ENCODE results near the gene CCDC86. TPM values are rescaled to one million over a fixed set of nuclear protein-coding genes. Genes with fewer than 3 reads are reported as not detected.

The CCDC86 gene
- total RNA-seq, 2 experiments from 2014 or later = 94.4 to 96.3 TPM

- no peaks in the 10 kb centered on the region for H3K27me3 Mint-ChIP-seq
- peaks cover 9% of the 10 kb centered on the region for H3K36me3 Mint-ChIP-seq
- DNase-seq = no peak
- no peak overlapping the region for H3K27ac Mint-ChIP-seq
- no peak overlapping the region for H3K4me3 Mint-ChIP-seq
- no peaks in the 10 kb centered on the region for H3K9me3 Mint-ChIP-seq
- no peaks in the 10 kb centered on the region for H3K4me1 Mint-ChIP-seq
These were observed 36.6 kb downstream of the CCDC86 start for GRCh38 chr11:60878245-60879101.

- no peaks in the 10 kb centered on the region for H3K9me3 Mint-ChIP-seq
- H3K4me1 Mint-ChIP-seq = no peaks in the 10 kb centered on the region
- H3K4me3 Mint-ChIP-seq = no peak overlapping the region
- no peak overlapping the region for H3K27ac Mint-ChIP-seq
- DNase-seq = no peak
- H3K36me3 Mint-ChIP-seq = peaks cover 13% of the 10 kb centered on the region
- no peaks in the 10 kb centered on the region for H3K27me3 Mint-ChIP-seq
These were observed 37.2 kb downstream of the CCDC86 start for GRCh38 chr11:60879104-60879503.

DNA sequence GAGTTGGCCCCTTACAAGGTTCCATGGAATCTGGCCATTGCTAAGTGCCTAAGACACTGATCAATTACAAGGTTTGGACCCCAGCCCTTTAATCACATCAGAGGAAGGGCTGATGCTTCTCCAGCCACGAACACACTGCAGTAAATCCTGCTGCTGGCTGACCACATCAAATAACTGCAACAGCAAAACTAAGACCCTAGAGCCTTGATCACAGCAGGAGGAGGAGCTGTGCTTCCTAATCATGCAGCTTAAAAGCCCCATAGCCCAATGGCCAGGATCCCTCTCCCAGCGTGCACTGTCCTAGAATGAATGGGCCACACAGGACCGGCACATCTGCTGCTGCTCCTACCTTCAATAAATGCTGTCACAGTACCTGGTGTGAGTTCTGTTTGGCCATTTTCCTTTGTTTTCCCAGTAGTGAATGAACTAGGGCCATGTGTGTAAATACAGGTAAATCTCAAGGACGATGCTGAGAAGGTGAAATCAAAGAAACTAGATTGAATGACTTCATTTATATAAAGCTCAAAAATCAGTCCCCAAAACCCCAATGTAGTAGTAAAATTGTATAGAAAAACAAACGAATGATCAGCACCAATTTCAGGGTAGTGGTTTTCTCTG is 38.2 kb downstream of the CCDC86 start:
- Mint-ChIP-seq H3K27me3 (no peaks in the 10 kb centered on the region), H3K4me1 (no peaks in the 10 kb centered on the region), H3K9me3 (no peaks in the 10 kb centered on the region), H3K36me3 (peaks cover 16% of the 10 kb centered on the region), H3K27ac (peak overlapping the region; percentile 5), H3K4me3 (no peak overlapping the region)
- DNase-seq = no peak

DNA sequence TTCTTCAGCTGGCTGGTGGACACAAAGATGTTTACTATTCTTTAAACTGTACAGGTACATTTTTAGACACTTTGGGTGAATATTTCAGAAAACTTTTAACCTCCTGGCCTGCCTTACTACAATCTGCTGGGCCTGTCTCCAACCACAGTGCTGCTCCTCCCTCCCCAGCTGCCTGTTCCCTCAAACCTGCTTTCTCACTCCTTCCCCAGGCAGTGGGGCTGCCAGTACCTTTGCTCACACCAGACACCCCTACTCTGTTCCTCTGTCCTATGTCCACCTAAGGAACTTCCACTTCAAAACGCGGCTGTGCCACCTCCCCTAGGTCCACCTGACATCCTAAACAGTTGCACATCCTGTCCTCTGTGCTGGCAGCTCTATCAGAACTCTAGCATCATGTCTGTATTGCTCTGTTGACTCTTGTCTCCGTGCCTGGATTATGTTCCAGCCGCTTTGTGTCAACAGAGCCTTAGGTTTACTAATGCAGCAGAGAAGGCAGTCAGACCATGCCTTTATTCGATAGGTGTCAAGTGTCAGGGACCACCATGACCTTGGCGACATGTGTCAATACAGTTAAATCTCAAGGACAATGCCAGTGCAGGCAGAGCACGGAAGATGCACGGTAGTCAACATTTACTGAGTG is 38.9 kb downstream of the CCDC86 start:
- H3K27me3 Mint-ChIP-seq = no peaks in the 10 kb centered on the region
- H3K4me3 Mint-ChIP-seq = no peak overlapping the region
- peaks cover 18% of the 10 kb centered on the region for H3K36me3 Mint-ChIP-seq
- no peak for DNase-seq
- no peaks in the 10 kb centered on the region for H3K9me3 Mint-ChIP-seq
- H3K27ac Mint-ChIP-seq = no peak overlapping the region
- no peaks in the 10 kb centered on the region for H3K4me1 Mint-ChIP-seq

DNA sequence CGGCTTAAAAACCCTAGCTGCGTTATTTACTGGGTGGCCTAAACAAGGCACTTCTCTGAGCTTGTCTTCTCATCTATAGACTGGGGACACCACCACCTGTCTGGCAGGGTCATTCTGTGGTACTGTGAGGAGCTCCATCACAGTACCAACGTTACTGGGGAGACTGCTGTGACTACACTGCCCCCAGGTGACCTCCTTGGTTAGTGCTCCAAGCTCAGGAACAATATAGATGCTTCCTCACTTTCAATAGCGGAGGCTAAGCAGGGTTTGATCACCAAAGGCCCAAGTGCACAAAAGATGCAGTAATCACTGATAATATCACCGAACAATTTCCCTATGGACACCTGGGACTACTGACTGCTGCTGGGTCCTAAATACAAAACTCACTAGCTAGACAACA is 45.6 kb downstream of the CCDC86 start:
- Mint-ChIP-seq H3K9me3 (no peaks in the 10 kb centered on the region), H3K4me1 (peaks cover 3% of the 10 kb centered on the region), H3K27me3 (no peaks in the 10 kb centered on the region), H3K27ac (no peak overlapping the region), H3K36me3 (peaks cover 30% of the 10 kb centered on the region), H3K4me3 (no peak overlapping the region)
- DNase-seq = no peak

- H3K4me1 Mint-ChIP-seq = peaks cover 3% of the 10 kb centered on the region
- H3K36me3 Mint-ChIP-seq = peaks cover 30% of the 10 kb centered on the region
- DNase-seq = no peak
- peak overlapping the region; percentile 49 for H3K27ac Mint-ChIP-seq
- H3K4me3 Mint-ChIP-seq = no peak overlapping the region
- no peaks in the 10 kb centered on the region for H3K9me3 Mint-ChIP-seq
- no peaks in the 10 kb centered on the region for H3K27me3 Mint-ChIP-seq
These were observed 48.0 kb downstream of the CCDC86 start for GRCh38 chr11:60889869-60890311.

DNA sequence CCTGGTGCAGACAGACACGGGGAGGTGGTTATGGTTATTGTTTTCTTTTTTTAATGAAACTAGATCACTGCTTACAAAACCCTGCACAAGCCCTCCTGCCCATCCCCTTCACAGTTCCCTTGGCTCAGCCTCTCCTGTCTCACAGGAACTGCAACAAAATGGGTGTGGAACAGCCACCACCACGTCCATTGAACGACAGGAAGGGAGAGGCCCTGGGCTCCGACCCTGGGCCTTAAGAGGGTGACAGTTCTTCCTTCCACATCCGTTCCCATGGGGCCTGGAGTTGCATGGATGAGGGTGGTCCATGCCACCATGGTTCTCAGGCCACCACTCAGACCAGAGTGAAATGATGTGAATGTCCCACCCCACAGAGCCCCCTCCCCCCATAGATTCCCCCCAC is 48.8 kb downstream of the CCDC86 start:
- H3K4me1 Mint-ChIP-seq = peaks cover 3% of the 10 kb centered on the region
- H3K27me3 Mint-ChIP-seq = no peaks in the 10 kb centered on the region
- H3K4me3 Mint-ChIP-seq = no peak overlapping the region
- H3K9me3 Mint-ChIP-seq = no peaks in the 10 kb centered on the region
- H3K36me3 Mint-ChIP-seq = peaks cover 29% of the 10 kb centered on the region
- no peak for DNase-seq
- H3K27ac Mint-ChIP-seq = no peak overlapping the region

GRCh38 chr11:60891103-60891741 is 49.3 kb downstream of the CCDC86 start:
- Mint-ChIP-seq H3K27ac (no peak overlapping the region), H3K27me3 (no peaks in the 10 kb centered on the region), H3K9me3 (no peaks in the 10 kb centered on the region), H3K4me3 (no peak overlapping the region), H3K4me1 (peaks cover 3% of the 10 kb centered on the region), H3K36me3 (peaks cover 30% of the 10 kb centered on the region)
- DNase-seq = no peak

- Mint-ChIP-seq H3K36me3 (peaks cover 26% of the 10 kb centered on the region), H3K4me3 (no peak overlapping the region), H3K27ac (no peak overlapping the region), H3K27me3 (no peaks in the 10 kb centered on the region), H3K9me3 (no peaks in the 10 kb centered on the region), H3K4me1 (peaks cover 7% of the 10 kb centered on the region)
- no peak for DNase-seq
These were observed 53.8 kb downstream of the CCDC86 start for GRCh38 chr11:60895687-60896086.

DNA sequence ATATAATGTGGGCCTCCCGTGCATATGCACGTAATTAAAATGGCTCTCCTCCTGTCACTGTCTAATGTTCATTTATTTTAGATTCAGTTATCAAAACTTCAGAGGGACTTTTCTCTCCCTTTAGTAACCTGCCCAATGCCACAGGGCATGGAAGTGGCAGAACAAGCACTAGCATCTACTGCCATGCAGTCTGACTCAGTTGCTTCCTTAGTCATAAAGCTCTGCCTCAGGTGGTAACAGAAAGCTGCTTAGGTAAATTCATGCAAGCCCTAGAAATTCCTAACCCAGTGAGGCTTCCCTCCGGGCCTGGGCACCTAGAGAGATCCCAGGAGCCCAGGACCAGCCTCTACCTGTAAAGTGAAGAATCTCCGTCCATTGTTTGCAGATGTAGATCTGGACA is 55.6 kb downstream of the CCDC86 start:
- Mint-ChIP-seq H3K36me3 (peaks cover 23% of the 10 kb centered on the region), H3K27me3 (no peaks in the 10 kb centered on the region), H3K4me1 (peaks cover 5% of the 10 kb centered on the region), H3K4me3 (no peak overlapping the region), H3K27ac (no peak overlapping the region), H3K9me3 (no peaks in the 10 kb centered on the region)
- no peak for DNase-seq

- Mint-ChIP-seq H3K4me3 (no peak overlapping the region), H3K4me1 (peaks cover 12% of the 10 kb centered on the region), H3K36me3 (peaks cover 22% of the 10 kb centered on the region), H3K27me3 (no peaks in the 10 kb centered on the region), H3K9me3 (no peaks in the 10 kb centered on the region), H3K27ac (peak overlapping the region; percentile 45)
- no peak for DNase-seq
These were observed 57.4 kb downstream of the CCDC86 start for GRCh38 chr11:60899046-60899936.

DNA sequence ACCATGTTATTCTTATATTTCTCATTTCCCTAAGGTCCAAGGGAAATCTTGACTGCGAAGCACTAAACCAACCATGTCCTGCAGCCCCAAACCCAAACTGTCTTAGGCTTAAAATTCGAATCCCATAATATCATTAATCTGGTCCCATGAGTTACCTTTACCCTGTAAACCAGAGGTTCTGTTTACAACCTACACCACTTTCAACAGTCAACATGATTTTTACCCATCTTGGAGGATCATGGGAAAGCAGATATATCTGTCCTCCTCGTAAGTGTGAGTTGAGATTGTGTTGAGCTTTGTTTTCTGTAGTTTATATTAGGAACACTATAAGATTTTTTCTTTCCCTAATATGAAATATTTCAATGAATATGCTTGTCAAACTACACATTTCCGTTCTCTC is 58.1 kb downstream of the CCDC86 start:
- Mint-ChIP-seq H3K4me3 (no peak overlapping the region), H3K4me1 (peaks cover 17% of the 10 kb centered on the region), H3K9me3 (no peaks in the 10 kb centered on the region), H3K27ac (no peak overlapping the region), H3K36me3 (peaks cover 22% of the 10 kb centered on the region), H3K27me3 (no peaks in the 10 kb centered on the region)
- no peak for DNase-seq
